ENCODE results near the gene HAO1.

Gene HAO1

GRCh38 chr20:7926767-7927166 lies 13.5 kb downstream of the HAO1 start:
- DNase-seq (ENCODE audit: low read depth in 3 of 3): no peak

GRCh38 chr20:7926323-7926722 lies 13.9 kb downstream of the HAO1 start:
- no peak for DNase-seq (ENCODE audit: low read depth in 3 of 3)

- no peak for DNase-seq (ENCODE audit: low read depth in 3 of 3)
Measured at GRCh38 chr20:7924692-7925091, 15.6 kb downstream of the HAO1 start.

GRCh38 chr20:7916648-7917047 lies 23.6 kb downstream of the HAO1 start:
- DNase-seq (ENCODE audit: low read depth in 3 of 3): no peak

- no peak for DNase-seq (ENCODE audit: low read depth in 3 of 3)
Measured at GRCh38 chr20:7912551-7912950, 27.7 kb downstream of the HAO1 start.

GRCh38 chr20:7911586-7912330 lies 28.5 kb downstream of the HAO1 start:
- no peak for DNase-seq (ENCODE audit: low read depth in 3 of 3)

GRCh38 chr20:7908905-7909304 lies 31.4 kb downstream of the HAO1 start:
- no peak for DNase-seq (ENCODE audit: low read depth in 3 of 3)

GRCh38 chr20:7903429-7903828 lies 36.8 kb downstream of the HAO1 start:
- no peak for DNase-seq (ENCODE audit: low read depth in 3 of 3)

- DNase-seq (ENCODE audit: low read depth in 3 of 3): no peak
Measured at GRCh38 chr20:7902879-7903278, 37.4 kb downstream of the HAO1 start.

- no peak for DNase-seq (ENCODE audit: low read depth in 3 of 3)
Measured at GRCh38 chr20:7897781-7898364, 42.4 kb downstream of the HAO1 start.

GRCh38 chr20:7893014-7893730 lies 47.1 kb downstream of the HAO1 start:
- no peak for DNase-seq (ENCODE audit: low read depth in 3 of 3)

GRCh38 chr20:7891705-7892104 lies 48.6 kb downstream of the HAO1 start:
- DNase-seq (ENCODE audit: low read depth in 3 of 3): no peak

GRCh38 chr20:7889736-7890135 lies 50.5 kb downstream of the HAO1 start:
- no peak for DNase-seq (ENCODE audit: low read depth in 3 of 3)

- no peak for DNase-seq (ENCODE audit: low read depth in 3 of 3)
Measured at GRCh38 chr20:7883741-7884140, 56.5 kb downstream of the HAO1 start.

- no peak for DNase-seq (ENCODE audit: low read depth in 3 of 3)
Measured at GRCh38 chr20:7883309-7883708, 56.9 kb downstream of the HAO1 start.

- no peak for DNase-seq (ENCODE audit: low read depth in 3 of 3)
Measured at GRCh38 chr20:7882076-7882475, 58.2 kb downstream of the HAO1 start.

- DNase-seq (ENCODE audit: low read depth in 3 of 3): no peak
Measured at GRCh38 chr20:7881551-7881950, 58.7 kb downstream of the HAO1 start.

- DNase-seq (ENCODE audit: low read depth in 3 of 3): no peak
Measured at GRCh38 chr20:7879883-7880282, 60.4 kb downstream of the HAO1 start.

GRCh38 chr20:7868108-7868507 lies 72.2 kb downstream of the HAO1 start:
- DNase-seq (ENCODE audit: low read depth in 3 of 3): no peak

- DNase-seq (ENCODE audit: low read depth in 3 of 3): no peak
Measured at GRCh38 chr20:7866285-7866684, 74.0 kb downstream of the HAO1 start.

GRCh38 chr20:7859356-7859802 lies 80.9 kb downstream of the HAO1 start:
- DNase-seq (ENCODE audit: low read depth in 3 of 3): no peak

- no peak for DNase-seq (ENCODE audit: low read depth in 3 of 3)
Measured at GRCh38 chr20:7858734-7859250, 81.5 kb downstream of the HAO1 start.

GRCh38 chr20:7856756-7857155 lies 83.5 kb downstream of the HAO1 start:
- DNase-seq (ENCODE audit: low read depth in 3 of 3): no peak
